Glutamatergic neuron (in vitro differentiated cells): Measurements from ENCODE around the gene GALNT6. TPM values are rescaled to one million over a fixed set of nuclear protein-coding genes. Genes with fewer than 3 reads are reported as not detected.

Experiments used
- DNase-seq: peaks from one replicate; pipeline ENCODE4 v3.0.0; 2022
- H3K27ac Mint-ChIP-seq: one replicate; pipeline ENCODE4 v1.8.0; 2020; ENCODE audit warnings: mild to moderate bottlenecking, mixed read lengths, inconsistent platforms; ENCODE audit not compliant: unreplicated experiment
- H3K27me3 Mint-ChIP-seq: one replicate; pipeline ENCODE4 v1.8.0; 2020; ENCODE audit warnings: mild to moderate bottlenecking, moderate library complexity, mixed read lengths, inconsistent platforms; ENCODE audit not compliant: unreplicated experiment
- H3K36me3 Mint-ChIP-seq: one replicate; pipeline ENCODE4 v1.8.0; 2020; ENCODE audit warnings: mild to moderate bottlenecking, mixed read lengths, inconsistent platforms; ENCODE audit not compliant: unreplicated experiment
- H3K4me1 Mint-ChIP-seq: one replicate; pipeline ENCODE4 v1.8.0; 2020; ENCODE audit warnings: mild to moderate bottlenecking, low read depth, mixed read lengths, inconsistent platforms; ENCODE audit not compliant: unreplicated experiment
- H3K4me3 Mint-ChIP-seq: one replicate; pipeline ENCODE4 v1.8.0; 2020; ENCODE audit warnings: mild to moderate bottlenecking, mixed read lengths, inconsistent platforms; ENCODE audit not compliant: unreplicated experiment
- H3K9me3 Mint-ChIP-seq: one replicate; pipeline ENCODE4 v1.8.0; 2020; ENCODE audit warnings: mild to moderate bottlenecking, moderate library complexity, mixed read lengths, inconsistent platforms; ENCODE audit not compliant: unreplicated experiment
- CTCF ChIP-seq: fragments of 200-600 bp; sonication (generic); IDR thresholded peaks from one replicate; pipeline ENCODE4 v1.5.0; 2021; ENCODE audit not compliant: partially characterized antibody, unreplicated experiment
- total RNA-seq: library from RNA; stranded (reverse); fragmentation: NEBNext Ultra II Directional; extraction: Animal tissue kit (Norgen Biotek cat#: 25700); gene quantifications from one replicate; pipeline ENCODE4 v1.2.1, GENCODE V29; 2021; ENCODE audit not compliant: unreplicated experiment

GALNT6 gene
- total RNA-seq, 1 donor from 2014 or later: 0.39 TPM

- Mint-ChIP-seq H3K4me1 (no peaks in the 10 kb centered on the region), H3K27me3 (peaks cover 2% of the 10 kb centered on the region), H3K36me3 (no peaks in the 10 kb centered on the region), H3K27ac (no peak overlapping the region), H3K9me3 (no peaks in the 10 kb centered on the region), H3K4me3 (no peak overlapping the region)
- DNase-seq: peak; percentile 59
- TF ChIP-seq CTCF: peak; percentile 54
Observed at GRCh38 chr12:51351913-51352532, 39.2 kb downstream of the GALNT6 start.

DNA sequence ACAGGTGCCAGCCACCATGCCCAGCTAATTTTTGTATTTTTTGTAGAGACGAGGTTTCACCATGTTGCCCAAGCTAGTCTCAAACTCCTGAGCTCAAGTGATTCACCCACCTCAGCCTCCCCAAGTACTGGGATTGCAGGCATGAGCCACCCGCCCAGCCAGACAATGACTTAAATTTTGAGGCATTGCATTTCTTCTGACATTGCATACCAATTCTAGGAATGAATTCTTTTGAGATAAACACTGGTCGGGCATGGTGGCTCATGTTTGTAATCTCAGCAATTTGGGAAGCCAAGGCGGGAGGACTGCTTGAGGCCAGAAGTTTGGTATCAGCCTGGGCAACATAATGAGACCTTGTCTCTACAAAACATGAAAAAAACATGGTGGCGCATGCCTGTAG, 42.2 kb downstream of the GALNT6 start:
- no peak for TF ChIP-seq CTCF
- H3K27me3 Mint-ChIP-seq: no peaks in the 10 kb centered on the region

DNA sequence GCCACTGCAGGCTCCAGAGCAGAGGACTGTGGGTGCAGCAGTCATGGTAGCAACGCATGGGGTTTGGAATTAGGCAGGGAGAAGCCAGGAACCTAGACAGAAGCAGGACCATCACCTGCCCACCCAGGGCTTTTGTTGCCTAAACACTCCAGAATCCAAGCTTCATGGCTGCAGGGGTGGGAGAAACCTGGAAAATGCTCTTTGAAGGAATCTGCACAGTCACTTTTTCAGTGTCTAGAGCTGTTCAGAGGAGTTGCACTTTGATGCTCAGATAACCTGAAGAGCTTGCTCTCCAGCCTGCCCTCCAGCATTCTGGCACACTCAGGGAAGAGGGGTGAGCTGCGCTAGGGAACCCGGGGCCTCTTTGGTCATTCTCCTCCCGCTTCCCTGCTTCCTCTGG, 43.1 kb downstream of the GALNT6 start:
- no peaks in the 10 kb centered on the region for H3K9me3 Mint-ChIP-seq
- no peak for DNase-seq
- no peaks in the 10 kb centered on the region for H3K4me1 Mint-ChIP-seq
- H3K27ac Mint-ChIP-seq: no peak overlapping the region
- H3K4me3 Mint-ChIP-seq: no peak overlapping the region
- H3K36me3 Mint-ChIP-seq: no peaks in the 10 kb centered on the region
- TF ChIP-seq CTCF: no peak
- no peaks in the 10 kb centered on the region for H3K27me3 Mint-ChIP-seq

More for the DNA sequence above, 42.2 kb downstream of the GALNT6 start:
- no peaks in the 10 kb centered on the region for H3K4me1 Mint-ChIP-seq
- H3K36me3 Mint-ChIP-seq: no peaks in the 10 kb centered on the region
- no peak overlapping the region for H3K4me3 Mint-ChIP-seq
- no peaks in the 10 kb centered on the region for H3K9me3 Mint-ChIP-seq
- DNase-seq: no peak
- no peak overlapping the region for H3K27ac Mint-ChIP-seq

GRCh38 chr12:51346581-51346980, 44.6 kb downstream of the GALNT6 start, which contains the start of gene CELA1:
Gene CELA1 (minus strand): TSS chr12:51346679. CDS start chr12:51346638, 41 bp downstream.
- no peaks in the 10 kb centered on the region for H3K4me1 Mint-ChIP-seq
- no peak for TF ChIP-seq CTCF
- H3K4me3 Mint-ChIP-seq: no peak within 1 kb of the TSS
- no peaks in the 10 kb centered on the region for H3K9me3 Mint-ChIP-seq
- DNase-seq: no peak
- peaks cover 2% of the 10 kb centered on the region for H3K27me3 Mint-ChIP-seq
- no peaks in the 10 kb centered on the region for H3K36me3 Mint-ChIP-seq
- H3K27ac Mint-ChIP-seq: no peak within 1 kb of the TSS

GRCh38 chr12:51345681-51346080, 45.5 kb downstream of the GALNT6 start:
- DNase-seq: no peak
- Mint-ChIP-seq H3K36me3 (no peaks in the 10 kb centered on the region), H3K4me3 (no peak overlapping the region), H3K9me3 (no peaks in the 10 kb centered on the region), H3K4me1 (no peaks in the 10 kb centered on the region), H3K27ac (no peak overlapping the region), H3K27me3 (peaks cover 2% of the 10 kb centered on the region)
- no peak for TF ChIP-seq CTCF
